ENCODE data around the gene IFITM5.
"Not testable (repeated sequence)": the region's sequence is repeated elsewhere in the genome, so short reads cannot be mapped to it uniquely, and the experiment has no call there.

DNA sequence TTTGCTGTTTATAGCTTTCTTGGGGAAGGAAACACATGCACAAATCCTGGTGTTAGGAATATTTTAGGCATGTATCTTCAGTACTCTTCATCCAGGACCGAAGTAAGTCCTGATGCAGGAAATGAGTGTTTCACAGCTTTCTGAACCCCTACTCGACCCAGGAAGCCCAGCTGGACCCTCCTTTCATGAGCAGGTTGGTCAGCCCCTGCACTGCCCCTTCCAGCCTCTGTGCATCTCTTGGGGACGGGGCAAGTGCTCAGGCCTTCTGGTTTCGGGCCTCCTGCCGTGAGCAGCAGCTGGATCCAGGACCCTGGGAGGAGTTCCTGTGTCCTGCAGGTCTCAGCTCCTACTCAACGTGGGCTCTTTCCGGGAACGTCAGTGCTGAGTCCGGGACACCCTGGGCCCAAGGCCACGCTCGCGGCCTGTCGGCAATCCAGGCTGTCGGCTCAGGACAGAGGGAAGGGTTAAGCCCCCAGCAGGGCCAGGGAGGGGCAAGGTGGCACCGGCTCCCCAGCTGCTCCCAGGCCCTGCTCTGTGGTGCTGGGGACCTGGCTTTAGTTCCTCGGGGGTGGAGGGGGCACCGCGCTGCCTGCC is 10.8 kb upstream of the IFITM5 start:
- TF ChIP-seq EZH2 (IDR thresholded peaks at IDR 0.05); POLR2AphosphoS5 (IDR thresholded peaks at IDR 0.05; ENCODE audit: borderline replicate concordance, low read depth, low read length); FOXP2 (optimal IDR thresholded peaks at IDR 0.05; ENCODE audit: control extremely low read depth, extremely low read length, insufficient read depth): not testable (repeated sequence)

Measured in SK-N-MC (cell line).